ENCODE measurements around the gene NADK. TPM values are rescaled to one million over a fixed set of nuclear protein-coding genes. Genes with fewer than 3 reads are reported as not detected.
"Not testable (repeated sequence)": the region's sequence is repeated elsewhere in the genome, so short reads cannot be mapped to it uniquely, and the experiment has no call there.

NADK gene
- total RNA-seq, 1 donor from 2014 or later = 31.8 TPM

DNA sequence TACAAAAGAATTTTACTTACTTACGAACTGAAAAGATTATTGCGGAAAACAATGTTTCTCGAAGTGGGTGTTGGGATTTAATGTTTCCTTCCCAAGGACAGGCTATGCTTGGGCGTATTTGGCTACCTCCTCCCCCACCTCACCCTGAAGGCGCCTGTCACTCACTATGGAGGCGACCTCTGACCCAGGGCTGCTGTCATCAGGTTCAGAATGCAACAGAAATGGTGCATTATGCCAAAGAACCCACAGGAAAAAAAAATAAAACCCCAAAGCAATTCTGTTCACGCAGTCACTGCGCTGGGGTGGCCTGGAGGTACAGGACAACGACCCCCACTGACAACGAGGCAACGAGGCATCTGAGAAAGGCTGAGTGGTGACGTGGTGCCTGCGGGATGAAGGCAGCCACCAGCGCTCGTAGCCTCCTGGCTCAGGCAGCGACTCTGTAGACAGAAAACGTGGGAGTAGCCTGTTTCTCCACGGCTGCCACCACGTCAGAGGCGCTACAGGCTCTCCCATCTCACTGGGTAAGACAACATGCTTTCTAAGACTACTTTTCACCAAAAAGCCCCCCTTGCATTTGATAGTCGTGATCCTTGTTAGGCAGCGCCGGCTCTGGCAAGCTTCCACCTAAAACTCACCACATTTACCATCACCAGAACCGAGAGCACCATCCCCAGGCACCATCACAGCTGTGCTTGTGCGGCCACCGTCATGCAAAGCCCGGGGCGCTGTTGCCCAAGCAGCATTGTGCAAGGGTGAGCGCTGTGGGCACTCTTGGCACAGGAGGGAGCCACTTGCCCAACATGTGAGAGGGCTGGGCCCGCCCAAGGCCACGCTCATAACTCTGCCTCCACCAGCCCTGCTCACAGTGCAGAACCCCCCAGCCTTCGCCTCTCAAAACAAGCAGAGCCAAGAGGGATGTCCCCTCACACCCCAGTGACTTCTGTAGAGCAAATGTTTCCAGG is 14.3 kb downstream of the NADK start:
- ATAC-seq = peak; percentile 85

DNA sequence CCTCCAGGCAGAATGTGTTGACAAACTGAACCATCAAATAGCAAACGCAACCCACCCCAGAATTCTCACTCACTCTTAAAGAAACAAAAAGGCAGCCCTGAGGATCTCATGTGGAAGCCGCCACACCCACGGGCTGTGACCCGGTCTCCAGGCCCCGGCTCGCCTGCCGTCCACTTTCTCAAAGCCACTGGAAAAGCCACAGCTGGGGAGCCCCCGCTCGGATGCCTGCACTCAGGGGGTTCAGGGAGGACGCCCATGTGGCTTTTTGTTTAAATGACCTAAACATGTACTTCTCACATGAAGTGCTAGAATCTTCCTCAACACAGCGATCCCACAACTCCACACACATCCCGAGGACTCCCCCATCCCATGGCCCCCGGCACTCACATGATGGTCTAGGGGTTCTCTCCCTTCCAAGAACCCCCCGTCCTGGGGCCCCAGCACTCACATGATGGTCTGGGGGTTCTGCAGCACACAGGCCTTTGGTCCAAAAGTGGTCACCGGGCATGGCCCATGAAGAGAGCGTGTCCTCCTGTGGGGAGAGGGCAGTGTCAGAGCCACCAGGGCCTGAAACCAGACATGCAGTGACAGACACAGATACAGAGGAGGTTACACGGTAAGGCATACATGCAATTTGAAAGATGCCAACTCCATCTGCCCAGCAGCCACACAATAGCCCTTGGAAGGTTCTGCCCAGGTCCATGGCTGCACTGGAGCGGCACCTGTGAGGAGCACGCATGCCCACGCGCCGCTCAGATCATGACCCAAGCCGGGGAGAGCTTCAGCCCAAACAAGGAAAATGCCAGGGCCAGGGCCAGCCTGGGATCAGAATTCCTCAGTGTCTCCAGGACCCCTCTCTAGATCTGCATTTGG is 16.5 kb downstream of the NADK start:
- no peak for ATAC-seq

DNA sequence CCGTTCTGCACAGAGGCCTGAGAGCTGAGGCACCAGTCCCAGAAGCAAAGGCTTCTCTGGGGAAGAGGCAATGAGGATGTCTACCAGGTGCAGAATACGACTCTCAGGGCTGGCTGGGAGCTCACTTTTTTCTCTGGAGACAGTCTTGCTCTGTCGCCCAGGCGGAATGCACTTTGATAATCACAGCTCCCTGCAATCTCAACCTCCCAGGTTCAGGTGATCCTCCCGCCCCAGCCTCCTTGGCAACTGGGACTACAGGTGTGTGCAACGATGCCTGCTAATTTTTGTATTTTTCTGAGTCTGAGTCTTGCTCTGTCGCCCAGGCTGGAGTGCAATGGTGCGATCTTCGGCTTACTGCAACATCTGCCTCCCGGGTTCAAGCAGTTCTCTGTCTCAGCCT is 17.6 kb downstream of the NADK start:
- ATAC-seq = no peak

DNA sequence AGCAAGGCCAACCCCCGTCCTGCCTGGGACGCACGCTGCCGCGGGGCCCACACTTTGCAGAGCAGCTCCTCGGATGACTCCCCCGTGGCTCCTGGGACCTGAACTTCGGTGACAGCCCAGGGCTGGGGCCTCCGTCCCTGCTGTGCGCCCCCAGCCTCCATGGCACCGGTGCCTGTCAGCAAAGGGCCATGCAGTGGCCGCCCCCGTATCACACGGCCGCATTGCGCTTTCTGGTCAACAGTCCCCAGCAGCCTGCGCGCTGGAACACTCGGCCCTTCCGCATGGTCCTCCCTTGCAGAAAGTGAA is 18.0 kb downstream of the NADK start:
- ATAC-seq = no peak

DNA sequence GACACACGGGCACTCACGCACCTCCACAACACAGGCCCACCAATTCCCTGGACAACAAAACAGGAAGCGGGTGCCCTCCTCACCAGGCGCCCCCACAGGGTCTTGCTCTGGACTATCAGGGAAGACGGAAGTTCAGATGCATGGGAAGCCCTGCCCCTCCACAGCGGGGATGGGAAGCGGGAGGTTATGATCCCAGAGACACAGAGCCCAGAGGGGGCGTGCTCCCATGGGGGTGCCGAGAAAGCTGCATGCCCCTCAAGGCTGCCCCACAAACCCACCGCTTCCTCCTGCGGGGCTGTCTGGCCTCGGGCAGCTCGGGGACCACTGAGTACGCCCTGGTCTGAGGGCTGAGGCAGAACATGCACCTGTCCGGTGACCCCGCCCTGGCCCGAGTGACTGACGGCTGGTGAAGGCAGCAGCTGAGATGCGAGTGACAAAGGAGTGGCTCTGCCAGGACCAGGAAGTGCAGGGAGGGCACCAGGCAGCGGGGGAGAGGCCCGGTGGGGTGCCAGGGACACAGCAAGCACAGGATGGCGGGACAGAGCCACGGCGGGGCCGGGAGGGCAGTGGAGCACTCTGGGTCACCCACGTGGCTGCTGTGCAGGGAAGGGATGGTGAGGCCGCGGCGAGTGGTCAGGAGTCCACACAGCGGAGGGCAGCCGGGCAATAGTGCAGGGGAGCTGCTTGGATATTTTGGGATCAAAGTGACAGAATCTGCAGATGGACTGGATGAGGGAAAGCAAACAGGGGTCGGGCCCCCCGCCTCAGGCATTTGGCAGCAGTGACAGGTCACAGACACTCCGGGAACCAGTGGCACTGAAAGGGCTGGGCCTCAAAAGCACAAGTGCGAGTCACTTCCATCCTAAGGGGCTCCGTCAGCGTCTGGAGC is 18.6 kb downstream of the NADK start:
- ATAC-seq = peak; percentile 2

DNA sequence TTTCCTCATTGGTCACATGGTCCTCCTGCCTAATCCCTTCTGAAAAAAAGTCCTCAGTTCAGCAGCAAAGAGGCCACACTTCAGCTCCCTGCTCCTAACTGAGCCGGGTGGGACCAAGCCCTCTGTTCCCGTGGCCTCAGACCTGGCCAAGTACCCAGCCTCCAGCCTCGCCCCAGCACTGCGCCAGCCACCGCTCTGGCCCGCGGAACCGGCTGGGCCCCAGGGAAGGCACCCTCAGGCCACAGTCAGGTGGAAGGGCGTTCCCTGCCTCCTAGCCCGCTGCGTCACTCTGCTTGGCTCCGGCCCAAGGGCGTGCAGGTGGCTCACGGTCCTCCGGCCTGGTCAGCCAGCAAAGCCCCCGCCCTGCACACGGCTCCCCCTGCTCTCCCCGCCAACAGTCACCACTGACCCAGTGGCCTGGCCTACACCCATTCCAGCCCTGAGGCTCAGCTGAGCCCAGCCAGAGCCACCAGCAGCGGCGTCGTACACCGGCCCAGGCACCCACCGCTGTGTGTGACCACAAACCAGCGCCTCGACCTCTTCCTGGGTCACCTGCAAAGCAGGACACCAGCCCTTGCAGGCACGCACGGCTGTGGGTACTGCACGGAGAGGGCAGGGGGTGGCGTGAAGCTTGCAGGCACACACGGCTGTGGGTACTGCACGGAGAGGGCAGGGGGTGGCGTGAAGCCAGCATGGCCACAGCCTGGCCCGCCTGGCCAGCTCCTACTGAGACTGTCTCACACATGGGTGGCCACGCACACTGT is 19.4 kb downstream of the NADK start:
- ATAC-seq = peak; percentile 86

DNA sequence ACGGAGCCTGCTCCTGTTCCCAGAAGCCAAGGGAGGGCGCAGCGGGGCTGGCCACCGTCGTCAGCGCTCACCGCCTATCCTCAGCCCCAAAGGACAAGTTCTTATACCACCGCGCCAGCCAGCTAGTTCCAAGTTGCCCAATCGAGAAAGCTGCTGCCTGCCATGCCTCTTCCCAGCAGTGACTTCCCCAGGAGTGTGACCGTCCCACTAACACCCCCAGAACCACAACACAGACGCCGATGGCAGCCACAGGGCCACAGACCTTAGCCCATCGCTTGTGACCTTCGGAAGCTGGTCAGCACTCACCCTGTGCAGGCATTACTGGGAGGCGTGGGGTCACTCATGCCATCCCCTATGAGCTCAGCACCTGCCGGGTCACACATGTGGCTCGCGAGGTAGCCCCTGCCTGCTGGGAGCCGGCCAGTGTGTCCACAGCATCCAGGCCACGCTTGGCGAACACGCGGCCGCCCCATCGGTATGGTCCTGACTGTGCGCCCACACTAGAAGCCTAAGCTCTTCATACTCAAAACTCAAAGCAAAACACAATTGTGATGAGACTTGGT is 20.1 kb downstream of the NADK start:
- no peak for ATAC-seq

DNA sequence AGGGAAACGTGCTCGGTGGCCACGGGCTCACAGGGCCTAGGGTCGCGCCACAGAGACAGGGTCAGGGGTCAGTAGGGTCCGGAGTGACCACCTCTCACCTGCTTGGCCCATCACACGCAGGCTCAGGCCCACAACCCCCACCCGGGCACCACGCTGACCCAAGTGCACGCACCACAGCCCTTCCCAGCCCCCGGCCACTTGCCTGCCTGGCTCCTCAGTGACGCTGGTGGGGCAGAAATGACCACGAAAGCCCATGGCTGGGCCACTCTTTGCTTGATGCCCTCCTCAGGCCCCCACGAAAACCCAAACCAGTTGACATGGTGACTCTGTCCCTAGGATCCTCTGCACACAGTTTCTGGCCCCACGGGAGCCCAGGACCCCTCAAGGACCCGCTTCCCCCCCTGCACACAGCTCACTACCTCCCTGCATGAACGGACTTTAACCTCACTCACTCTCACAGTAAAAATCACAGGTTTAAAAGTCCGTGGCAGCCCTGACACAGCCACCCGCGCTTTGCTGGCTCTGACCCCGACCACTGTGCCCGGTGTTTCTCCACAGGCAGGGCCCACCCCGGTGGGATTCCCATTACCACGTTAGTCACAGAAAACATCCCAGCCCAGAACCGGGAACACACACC is 20.7 kb downstream of the NADK start:
- ATAC-seq = no peak

DNA sequence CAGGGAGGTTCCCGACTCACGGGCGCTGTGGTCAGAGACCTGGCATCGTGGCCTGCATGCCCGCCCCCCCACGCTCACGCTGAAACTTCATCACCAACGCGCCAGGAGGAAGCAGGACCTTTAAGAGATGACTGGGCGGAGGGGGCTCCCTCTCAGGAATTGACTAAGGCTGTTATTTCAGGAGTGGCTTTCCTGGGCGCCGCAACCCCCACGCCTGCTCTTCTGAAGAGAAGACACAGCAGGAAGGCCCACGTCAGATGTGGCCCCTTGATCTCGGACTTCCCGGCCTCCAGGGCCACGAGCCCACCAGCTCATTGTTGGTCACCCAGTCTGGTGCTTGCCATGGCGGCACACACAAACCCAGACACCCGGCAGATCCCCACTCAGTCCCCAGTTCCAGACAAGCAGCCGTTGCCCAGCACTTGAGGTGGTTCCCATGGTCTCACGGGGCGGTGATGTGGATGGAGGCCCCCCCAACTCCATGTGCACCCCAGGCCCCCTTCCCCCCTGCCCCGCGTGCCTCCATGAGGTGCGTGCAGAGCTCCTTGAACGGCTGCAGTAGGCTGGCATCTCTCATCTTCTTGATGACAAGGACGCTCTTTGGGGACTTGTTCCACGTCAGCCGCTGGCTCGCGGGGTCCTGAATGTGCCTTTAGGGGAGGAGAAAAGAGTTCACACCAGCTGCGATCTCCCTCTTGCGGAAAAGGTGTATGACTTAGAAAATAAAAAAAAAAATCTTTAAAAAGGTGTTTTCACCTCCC is 21.4 kb downstream of the NADK start:
- no peak for ATAC-seq

DNA sequence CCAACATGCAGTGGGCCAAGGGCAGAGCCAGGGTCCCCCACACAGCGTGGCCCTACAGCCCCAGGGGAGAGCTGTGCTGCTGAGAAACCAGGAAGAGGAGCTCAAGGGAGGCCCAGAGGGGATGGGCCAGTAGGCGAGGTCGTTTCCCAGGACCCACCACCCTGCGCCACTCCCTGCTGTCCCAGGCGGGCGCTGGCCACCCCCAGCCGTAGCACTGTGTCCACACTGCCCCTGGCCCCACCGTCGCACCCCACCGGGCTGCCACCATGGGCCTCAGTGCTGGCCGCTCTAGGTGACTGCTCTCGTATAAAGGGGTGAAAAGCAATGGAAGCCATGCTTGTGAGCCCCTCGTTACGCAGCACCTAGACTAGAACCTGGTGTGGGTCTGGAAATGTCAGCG is 22.4 kb downstream of the NADK start:
- no peak for ATAC-seq

DNA sequence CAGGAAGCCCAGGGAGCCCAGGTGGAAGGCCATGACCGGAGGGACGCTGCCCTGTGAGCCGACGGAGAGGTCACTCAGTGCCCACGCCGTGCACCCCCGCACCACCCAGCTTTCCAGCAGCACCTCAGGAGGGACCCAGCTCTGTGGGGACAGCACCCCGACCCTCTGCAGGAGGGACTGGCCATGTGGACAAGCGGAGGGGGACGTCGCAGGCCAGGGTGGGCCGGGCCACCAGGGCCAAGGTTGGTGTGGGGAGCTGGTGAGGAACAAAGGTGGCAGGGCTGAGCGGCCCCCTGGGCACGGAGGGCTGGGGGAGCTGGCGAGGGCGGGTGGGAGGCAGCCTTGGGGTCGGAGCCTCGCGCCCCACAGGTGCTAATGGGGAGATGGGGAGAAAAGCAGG is 22.8 kb downstream of the NADK start:
- no peak for ATAC-seq

DNA sequence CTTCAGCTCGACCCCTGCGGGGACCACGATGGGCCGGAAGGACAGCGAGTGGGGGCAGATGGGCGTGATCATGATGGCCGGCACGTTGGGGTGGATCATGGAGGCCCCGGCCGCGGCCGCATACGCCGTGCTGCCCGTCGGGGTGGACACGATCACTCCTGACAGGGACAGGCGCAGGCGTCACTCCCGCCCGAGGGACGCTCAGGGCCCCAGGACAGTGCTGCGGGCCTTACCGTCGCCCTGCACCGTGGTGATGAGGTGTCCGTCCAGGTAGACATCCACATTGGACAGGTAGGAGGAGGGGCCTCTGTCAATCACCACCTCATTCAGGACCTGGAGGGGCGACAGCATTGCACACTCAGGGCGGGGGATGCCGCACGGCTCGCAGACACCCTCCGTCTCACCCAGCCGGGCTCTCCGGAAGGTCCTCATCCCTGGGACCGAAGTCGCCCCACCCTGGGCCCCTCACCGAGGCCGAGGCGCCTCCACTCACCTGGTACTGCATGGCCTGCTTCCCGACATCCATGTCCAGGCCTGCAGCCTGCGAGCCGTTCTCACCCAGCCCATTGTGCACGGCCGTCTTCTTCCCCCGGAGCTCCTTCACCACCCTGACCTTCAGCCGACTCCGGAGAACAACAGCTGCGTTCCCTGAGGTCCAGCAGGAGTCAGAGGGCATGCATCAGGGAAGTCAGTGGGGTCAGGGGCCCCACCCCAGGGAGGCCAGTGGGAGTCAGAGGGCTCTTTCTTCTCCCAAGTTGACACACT is 24.0 kb downstream of the NADK start:
- no peak for ATAC-seq

DNA sequence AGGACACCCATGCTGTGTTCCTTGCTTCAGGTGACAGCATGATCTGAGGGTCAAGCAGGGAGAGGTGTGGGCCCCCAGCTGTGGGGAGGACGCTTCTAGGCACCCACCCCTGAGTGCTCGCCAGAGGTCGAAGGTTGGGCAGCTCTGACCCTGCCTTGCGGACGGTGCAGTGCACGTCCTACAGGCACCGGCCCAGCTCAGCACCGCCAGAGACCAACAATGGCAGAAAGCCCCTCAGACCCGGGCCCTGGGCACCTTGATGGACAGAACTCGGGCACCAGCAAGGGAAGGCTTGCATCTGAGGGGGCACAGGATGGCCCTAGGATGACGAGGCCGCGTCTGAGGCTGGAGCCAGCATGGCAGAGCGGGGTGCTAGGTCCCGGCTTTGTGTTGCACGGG is 24.7 kb downstream of the NADK start:
- ATAC-seq = no peak

DNA sequence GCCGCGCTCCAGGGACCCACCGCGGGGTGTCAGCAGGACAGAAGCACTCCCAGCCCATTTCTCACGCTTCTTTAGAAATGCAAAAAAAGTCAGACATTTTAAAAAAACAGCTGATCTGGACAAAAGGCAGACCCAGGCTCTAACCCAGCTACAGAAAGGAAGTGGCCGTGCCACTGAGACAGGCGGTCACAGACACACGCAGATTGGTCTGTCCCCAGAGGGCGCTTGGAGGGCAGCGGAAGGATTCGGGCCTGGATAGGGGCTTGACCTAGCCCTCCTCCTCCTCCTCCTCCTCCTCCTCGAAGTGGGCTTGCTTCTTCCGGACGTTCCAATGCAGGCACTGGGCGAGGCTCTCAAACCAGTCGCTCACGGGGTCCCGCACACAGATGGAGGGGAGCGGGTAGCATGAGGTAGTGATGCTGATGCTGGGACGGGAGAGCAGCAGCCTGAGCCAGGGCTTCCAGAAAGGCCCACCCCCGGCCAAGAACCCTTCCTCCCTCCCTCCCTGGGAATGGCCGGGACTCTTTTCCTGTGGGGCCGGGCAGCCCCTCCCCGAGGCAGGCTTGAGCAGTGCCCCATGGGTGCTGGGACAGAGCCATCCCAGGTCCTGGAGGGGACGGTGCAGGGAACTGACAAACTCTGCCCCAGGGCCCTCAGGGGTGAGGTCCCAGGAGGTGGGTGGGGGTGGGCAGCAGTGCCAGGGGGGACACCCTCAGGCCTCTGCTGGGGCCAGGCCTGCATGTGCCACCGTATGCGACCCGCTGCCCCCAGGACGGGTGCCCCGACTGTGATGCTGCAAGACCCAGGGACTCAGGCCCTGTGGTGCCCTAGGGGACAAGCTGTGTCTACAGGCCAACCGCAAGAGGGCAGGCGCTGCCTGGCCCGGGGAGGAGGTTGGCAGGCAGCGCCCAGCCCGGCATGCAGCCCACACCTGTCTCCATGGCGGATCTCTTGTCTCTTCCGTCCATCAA is 25.3 kb downstream of the NADK start:
- peak; percentile 7 for ATAC-seq

DNA sequence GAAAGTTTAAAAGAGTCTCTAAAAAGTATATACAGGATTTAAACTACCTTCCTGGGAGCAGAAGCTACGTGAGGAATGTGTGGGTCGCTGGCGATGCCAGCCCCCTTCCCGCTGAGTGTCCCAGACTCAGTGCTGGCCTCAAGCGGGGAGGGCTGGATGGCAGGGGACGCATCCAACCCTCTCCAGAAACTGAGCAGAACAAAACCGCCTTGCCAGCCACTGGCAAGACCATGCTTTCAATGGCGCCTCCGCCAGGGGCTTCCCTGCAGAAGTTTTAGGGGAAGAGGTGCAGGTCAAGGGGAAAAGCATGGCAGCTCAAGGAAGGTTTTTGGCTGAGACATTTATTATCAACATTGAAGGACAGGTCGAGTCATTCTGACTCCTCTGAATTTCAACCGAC is 26.1 kb downstream of the NADK start:
- ATAC-seq = no peak

DNA sequence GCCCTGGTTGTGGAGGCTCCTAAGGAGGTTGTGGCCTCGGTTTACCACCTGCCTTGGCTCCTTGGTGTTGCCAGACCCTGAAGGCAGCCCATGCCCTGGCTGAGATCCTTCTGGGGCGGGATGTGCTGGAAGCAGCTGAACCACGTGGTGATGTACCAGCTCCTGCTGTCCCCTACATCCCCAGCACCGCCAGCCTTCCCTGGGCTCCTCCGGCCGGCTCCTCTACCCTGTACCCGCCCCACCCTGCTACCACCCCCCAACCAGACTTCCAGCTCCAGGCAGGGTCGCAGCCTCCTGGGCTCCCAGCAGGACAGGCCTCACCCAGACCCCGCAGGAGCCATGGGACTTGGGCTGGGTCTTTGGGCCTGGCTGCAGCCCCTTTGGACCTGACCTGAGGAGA is 28.3 kb downstream of the NADK start:
- not testable (repeated sequence) for ATAC-seq

DNA sequence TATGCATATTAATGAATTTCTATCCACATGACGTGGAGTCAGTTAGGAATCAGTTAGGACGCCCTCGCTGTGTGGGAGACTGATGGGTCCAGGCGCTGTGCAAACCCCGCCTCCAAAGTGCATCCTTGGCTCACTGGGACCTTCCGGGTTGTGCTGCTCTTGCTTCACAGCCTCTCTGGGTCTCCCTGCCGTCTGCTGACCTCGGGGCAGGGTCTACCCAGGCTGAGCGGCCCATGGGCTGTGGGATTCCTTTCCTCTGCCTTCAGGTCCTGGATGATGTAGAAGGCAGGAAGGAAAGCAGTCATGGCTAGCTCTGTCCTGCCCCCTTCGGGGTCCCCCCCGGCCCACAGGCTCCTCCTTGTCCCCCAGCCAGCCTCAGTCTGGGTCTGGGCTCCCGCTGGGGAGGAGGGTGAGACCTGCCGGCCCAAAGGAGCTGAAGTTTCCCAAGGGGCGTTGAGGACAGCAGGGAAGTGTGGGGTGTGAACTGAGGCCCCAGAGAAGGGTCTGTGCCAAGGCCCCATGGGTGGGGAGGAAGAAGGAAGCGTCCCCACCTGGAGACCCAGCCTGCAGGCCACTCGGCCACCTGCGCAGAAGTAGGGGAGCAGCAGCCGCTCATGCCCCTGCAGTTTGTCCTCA is 29.5 kb downstream of the NADK start:
- ATAC-seq = no peak

DNA sequence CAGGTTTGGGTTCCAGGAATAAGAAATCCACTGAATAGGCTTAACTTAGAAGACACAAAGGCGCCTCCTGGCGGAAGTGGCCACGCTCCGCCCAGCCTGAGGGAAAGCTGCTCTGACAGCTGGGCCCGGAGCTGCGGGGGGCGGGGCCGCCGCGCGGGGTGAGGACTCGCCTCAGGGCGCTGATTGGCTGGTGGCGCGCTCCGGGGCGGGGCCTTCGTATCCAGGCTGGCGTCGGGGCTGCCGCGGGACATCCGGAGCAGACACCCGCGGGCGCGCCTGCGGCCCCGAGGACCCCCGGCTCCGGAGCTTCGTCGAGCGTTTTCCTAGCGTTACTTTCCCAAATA is 31.7 kb downstream of the NADK start:
- peak; percentile 90 for ATAC-seq

All from esophagus mucosa (tissue), 1 donor.